GM04504 (cell line): ENCODE measurements around the gene CLDN6.

Experiments used
- DNase-seq: peaks from one replicate; pipeline ENCODE4 v3.0.0-alpha.2; 2012; ENCODE audit warnings: low read depth

CLDN6 gene

DNA sequence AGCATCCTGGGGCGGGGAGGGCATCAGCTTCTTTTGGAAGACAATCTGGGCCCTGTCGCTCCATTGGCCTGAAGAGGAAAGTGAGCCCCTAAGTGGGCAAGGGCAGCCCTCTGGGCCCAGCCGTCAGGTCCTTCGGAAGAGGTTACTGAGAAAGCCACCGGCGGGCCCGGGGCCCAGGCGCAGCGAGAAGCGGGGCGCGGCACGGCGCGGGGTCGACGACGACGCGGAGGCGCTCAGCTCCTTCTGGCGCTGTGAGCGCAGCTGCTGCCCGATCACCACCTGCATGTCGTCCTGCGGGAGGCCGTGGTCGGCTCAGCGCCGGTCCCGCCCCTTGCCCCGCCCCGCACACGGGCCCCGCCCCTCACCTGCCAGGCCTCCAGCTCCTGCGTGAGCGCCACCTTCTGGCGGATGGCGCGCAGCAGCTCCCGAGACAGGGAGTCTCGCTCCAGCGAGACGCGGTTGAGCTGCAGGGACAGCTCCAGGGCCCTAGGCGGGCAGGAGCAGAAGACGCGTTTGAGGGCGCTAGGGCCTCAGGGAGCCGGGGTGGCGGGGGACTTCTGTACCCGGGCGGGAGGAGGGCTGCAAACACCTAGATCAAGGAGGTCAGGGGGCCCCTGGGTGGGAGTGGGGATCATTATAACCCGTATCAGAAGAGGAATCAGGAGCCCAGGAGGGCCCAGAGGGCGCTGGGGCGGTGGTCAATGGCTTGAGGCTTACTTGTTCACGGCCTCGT is 10.2 kb upstream of the CLDN6 start:
- DNase-seq = peak; percentile 28

DNA sequence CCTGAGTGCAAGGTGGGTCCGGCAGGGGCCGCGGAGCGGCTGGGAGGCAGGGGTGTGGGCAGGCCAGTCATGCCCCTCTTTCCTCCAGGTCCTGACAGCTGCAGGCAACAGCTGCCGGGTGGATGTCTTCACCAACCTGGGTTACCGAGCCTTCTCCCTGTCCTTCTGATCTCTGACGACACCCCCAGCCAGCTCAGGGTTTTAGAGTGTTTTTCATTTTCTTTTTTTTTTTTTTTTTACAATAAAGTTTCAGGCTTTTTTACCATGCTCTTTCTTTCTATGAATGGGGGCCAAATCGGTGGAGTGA is 9.5 kb upstream of the CLDN6 start:
- DNase-seq = no peak

DNA sequence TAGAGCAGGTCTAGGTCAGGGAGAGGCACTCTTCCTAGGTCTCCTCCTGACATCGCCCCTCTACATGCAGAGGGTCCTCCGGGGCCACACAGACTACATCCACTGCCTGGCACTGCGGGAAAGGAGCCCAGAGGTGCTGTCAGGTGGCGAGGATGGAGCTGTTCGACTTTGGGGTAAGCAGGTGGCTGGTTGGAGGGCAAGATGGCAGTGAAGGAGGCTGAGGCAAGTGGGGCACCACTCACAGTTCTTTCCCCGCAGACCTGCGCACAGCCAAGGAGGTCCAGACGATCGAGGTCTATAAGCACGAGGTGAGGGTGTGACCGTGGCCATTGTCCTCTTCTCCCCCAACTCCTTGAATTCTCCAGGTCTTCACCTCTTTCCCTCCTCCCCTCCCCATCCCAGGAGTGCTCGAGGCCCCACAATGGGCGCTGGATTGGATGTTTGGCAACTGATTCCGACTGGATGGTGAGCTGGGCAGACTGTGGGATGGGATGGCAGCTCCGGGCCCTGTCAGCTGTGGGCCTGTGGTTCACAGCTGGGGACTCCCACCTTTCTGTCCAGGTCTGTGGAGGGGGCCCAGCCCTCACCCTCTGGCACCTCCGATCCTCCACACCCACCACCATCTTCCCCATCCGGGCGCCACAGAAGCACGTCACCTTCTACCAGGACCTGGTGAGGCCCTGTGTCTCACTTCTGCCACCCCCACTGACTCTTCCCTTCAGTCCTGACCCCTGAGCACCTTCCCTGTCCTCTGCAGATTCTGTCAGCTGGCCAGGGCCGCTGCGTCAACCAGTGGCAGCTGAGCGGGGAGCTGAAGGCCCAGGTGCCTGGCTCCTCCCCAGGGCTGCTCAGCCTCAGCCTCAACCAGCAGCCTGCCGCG is 8.9 kb upstream of the CLDN6 start:
- DNase-seq = no peak

DNA sequence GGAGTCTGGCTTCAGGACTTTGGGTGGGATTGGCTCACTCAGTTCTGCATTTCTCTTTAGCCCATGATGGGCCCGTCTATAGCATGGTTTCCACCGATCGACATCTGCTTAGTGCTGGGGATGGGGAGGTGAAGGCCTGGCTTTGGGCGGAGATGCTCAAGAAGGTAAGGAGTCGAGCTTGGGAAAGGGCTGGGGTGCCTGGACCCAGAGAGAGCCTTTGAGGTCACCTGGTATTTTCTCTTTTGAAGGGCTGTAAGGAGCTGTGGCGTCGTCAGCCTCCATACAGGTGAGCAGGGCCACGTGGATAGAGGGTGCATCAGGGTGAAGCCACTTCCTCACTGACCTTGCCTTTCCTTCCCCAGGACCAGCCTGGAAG is 8.0 kb upstream of the CLDN6 start:
- no peak for DNase-seq

DNA sequence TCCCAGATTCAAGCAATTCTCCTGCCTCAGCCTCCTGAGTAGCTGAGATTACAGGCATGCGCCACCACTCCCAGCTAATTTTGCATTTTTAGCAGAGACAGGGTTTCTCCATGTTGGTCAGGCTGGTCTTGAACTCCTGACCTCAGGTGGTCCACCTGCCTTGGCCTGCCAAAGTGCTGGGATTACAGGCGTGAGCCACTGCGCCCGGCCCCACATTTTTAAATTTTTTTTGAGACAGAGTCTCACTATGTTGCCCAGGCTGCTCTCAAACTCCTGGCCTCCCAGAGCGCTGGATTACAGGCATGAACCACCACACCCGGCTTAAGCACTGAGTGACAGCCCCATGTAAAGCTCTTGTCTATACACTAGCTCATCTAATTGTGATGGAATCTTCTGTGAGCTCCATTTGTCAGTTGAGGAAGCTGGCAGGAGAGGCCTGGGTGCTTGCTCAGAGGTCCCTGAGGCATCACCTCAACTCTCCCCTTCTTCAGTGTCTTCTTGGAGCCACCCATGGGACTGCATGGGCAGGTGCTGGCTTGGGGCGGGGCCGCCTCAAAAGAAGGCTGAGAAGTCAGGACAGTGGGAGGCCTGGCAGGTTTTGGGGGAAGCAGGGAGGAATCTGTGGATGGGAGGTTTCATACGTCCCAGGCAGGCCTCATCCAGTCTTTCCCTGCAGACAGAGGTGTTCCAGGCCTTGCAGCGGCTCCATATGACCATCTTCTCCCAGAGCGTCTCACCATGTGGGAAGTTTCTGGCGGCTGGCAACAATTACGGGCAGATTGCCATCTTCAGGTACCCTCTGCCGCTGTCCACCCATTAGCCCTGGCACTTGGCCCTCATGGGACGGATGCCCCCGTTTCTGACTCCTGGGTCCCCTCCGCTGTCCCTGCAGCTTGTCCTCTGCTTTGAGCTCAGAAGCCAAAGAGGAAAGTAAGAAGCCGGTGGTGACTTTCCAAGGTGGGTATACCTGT is 7.3 kb upstream of the CLDN6 start:
- DNase-seq = no peak

- peak; percentile 95 for DNase-seq
These were observed 5.9 kb upstream of the CLDN6 start, which contains the start of the genes HCFC1R1 and THOC6 for GRCh38 chr16:3023669-3024478. Gene HCFC1R1, minus strand, starts transcription at chr16:3023942. Its CDS starts 1 bp downstream, at chr16:3023941. Gene THOC6, plus strand, starts transcription at chr16:3024035. Its CDS starts 292 bp downstream, at chr16:3024327.

- peak; percentile 69 for DNase-seq
These were observed 5.4 kb upstream of the CLDN6 start for GRCh38 chr16:3023415-3023668.

DNA sequence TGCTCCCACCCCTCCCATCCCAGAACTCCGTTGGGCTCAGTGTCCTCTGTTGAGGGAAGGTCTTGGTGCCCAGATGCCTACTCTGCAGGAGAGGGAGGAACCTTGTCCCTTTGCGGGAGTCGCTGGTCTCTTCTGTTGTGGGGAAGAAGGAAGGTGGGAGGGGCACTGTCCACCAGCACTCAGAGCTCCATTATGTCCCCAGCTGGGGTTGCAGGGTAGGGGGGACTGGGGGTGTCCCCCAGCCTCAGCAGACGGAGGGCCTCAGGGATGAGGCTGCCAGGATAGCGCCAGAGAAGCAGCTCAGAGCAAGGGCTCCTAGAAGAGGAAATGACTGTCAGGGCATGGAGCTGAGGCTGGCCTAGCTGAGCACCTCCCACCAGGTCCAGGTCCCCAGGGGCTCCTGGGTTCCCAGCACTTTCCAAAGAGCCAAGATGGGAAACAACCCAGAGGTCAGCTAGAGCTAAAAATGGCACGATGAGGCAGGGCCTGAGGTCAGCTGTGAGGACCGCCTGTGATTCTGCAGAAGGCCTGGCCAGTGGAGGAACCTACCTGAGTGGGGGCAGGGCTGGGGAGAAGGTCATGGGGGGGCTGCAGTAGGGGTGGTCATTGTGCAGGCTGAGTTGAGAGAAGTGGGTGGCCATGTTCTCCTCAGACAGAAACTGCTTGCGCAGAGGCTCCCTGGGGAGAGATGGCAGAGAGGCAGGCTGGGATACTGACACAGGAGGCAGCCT is 4.9 kb upstream of the CLDN6 start:
- DNase-seq = peak; percentile 27

- peak; percentile 91 for DNase-seq
These were observed 4.3 kb upstream of the CLDN6 start for GRCh38 chr16:3022208-3022683.

GRCh38 chr16:3021449-3022207 is 3.6 kb upstream of the CLDN6 start:
- peak; percentile 94 for DNase-seq

DNA sequence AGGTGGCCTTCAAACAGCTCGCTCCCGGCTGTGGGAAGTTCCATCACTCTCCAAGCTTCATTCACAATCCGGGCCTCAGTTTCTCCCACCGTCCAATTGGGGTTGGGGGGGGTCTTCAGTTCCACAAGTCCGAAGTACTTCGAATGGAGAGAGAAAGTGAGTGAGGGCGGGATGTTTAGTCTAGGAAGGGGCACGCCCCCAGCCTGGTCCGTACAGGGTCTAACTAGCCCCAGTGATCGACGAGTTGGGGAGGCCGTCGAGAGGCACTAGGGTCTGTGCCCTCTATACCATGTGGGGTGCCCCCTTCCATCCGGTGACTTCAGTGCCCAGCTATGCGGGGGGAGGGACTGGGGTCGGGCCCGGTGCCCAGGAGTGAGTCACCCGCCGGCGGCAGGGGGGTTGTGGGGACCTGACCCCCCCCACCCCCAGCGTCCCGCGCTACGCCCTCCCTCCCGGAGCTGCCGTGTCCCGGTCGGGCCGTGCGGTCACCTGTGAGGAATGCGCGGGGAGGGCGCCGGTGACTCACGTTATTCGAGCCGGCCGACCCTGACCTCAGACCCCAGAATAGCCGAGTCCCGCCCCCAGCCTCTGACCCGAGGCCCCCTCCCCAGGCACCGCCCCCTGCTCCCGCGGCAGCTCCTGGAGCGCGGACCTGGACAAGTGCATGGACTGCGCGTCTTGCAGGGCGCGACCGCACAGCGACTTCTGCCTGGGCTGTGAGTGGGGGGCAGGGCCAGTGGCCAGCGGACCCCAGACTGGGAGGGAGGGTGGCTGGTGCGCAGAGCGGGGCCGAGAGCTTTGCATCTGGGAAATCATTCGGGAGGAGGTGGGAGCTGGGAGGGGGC is 2.8 kb upstream of the CLDN6 start:
- peak; percentile 80 for DNase-seq

DNA sequence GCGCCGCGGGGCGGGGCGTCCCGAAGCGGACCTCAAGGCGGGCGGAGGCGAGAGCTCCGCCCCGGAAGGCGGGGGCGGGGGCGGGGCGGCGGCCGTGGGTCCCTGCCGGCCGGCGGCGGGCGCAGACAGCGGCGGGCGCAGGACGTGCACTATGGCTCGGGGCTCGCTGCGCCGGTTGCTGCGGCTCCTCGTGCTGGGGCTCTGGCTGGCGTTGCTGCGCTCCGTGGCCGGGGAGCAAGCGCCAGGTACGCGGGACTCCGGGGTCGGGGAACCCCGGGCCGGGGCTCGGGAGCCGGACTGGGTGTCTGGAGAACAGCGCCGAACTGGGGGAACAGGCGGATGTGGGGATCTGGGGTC is 2.2 kb upstream of the CLDN6 start, which contains the start of gene TNFRSF12A:
Gene TNFRSF12A (plus strand): TSS at position 122 of the 357 bp plus-strand sequence. CDS start 30 bp downstream, at position 152.
- DNase-seq = peak; percentile 45

DNA sequence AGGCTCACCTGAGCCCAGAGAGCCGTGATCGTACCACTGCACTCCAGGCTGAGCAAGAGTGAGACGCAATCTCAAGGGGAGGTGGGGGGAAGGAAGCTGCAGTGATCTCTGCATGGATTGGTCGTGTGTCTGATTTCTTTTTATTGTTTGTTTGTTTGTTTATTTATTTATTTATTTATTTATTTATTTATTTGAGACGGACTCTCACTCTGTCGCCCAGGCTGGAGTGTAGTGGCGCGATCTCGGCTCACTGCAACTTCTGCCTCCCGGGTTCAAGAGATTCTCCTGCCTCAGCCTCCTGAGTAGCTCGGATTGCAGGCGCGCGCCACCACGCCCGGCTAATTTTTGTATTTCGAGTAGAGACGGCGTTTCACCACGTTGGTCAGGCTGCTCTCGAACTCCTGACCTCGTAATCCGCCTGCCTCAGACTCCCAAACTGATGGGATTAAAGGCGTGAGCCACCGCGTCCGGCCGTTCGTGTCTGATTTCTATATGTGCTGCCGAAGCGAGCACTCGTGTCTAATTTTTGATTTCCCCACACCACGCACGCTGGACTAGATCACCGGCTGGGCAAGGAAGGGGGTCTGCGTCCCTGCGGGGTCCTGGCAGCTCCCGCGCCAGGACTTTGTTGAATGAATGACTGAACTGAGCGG is 1.7 kb upstream of the CLDN6 start:
- no peak for DNase-seq

DNA sequence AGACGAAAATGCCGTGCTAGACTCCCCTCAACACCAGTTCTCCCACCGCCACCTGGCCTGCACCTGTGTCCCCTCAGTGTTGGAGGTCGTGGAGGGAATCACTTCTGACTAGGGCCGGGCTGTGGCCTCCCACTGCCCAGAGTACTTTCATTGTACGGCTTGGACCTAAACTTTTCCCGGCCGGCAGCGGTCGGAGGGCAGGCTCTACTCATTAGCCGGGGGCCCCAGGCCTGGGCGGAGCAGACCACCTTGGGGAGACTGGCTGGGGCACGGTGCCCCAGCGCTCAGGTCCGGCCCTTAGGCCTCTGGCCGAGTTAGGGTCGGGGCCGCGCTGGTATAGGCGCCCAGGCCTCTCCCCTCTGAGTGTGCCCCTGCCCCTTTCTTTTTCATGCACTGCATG is 639 bp downstream of the CLDN6 start:
- no peak for DNase-seq

DNA sequence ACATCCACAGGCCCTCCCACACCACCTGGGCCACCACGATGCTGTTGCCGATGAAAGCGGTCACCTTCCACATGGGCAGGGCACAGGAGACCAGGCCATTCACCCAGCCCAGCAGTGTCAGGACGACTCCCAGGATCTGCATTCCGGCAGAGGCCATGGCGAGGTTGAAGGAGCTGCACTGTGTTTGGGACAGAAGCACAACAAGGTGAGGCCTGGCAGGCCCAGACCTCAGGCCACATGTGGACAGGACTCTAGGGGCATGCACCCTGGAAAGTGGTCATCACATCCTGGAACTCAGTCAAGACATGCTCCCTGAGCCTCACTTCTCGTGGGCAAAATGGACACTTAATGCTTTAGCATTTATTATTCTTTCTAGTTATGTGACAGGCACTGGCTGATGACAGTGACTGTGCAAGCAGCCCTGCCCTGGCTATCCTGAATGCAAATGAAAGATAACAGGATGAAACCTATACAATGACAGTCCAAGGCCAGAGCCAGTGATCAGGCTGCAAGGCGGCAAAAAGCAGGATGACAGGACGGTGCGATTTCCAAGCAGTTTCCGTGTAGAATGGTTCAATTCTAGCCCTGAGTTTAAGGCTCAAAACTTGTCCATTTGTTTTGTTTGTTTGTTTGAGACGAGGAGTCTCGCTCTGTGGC is 2.0 kb downstream of the CLDN6 start:
- no peak for DNase-seq

- DNase-seq = no peak
These were observed 3.0 kb downstream of the CLDN6 start for GRCh38 chr16:3014971-3015370.

DNA sequence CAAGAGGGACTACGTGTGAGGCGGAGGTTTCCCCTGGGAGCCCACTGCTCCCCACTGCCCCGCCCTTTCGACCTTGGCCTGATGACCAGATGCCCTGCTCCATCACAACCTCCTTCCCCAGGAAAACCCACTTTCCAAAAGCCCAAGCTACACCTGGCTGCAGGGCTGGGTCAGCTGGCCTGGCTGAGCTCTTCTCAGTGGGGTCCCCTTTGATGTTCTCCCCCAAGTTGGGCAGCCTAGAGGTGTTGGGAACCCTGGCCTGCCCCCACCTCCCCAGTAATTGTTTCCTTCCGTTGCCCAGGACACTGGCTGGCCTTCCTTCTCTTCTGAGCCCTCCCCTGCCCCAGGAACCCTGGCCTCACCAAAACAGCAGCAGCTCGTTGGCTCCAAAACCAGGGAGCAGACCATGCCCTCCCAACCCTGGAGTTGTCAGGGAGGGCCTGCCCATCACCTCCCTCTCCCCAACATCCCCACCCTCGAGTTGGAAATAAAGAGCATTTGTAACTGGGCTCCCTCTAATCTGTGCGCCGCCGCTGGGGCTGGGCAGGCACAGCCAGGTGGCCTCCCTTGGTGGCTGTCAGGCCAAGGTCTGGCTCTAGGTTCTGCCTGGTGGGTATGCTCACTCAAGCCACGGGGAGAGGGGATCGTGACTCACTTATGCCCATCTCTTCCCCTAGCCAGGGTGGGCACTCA is 3.8 kb downstream of the CLDN6 start:
- no peak for DNase-seq
